Fibroblast of villous mesenchyme (primary cell): ENCODE results near the gene KCNK15. TPM values are rescaled to one million over a fixed set of nuclear protein-coding genes. Genes with fewer than 3 reads are reported as not detected.

Experiments used
- DNase-seq: peaks from one replicate; pipeline ENCODE4 v3.0.0-alpha.2; 2010; ENCODE audit warnings: low read depth
- H3K4me3 ChIP-seq: 2 replicates; pipeline ENCODE4 v1.5.1; 2011; ENCODE audit warnings: low read depth, mild to moderate bottlenecking, low read length
- total RNA-seq: library from RNA; depleted of rRNA; stranded (reverse); fragments of >200 nt; gene quantifications from 2 replicates; pipeline ENCODE4 v1.2.3, GENCODE V29; 2012
- TF ChIP-seq, protein P1 (sequence below): IDR thresholded peaks from 2 replicates; pipeline ENCODE4 v1.5.1; 2012; ENCODE audit warnings: low read depth, mild to moderate bottlenecking, low read length; ENCODE audit not compliant: insufficient read depth

KCNK15 gene
- total RNA-seq, 1 donor = 1.7 TPM

DNA sequence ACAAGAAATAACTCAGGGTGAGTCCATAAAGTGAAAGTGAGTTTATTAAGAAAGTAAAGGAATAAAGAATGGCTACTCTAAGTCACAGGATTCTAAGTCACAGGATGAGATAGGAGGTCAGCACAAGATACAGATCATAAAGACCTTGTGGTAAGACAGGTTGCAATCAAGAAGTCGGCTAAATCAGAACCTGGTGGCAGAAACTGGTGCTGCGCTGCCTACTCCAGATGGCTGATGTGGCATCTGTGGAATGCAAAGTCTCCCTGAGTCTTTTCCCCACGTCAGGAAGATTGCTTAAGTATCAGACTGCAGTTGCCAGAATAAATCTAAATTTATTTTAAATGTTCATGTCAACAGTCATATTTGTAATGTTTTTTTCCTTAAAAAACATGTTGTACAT, 10.7 kb upstream of the KCNK15 start:
- no peak overlapping the region for H3K4me3 ChIP-seq
- peak; percentile 75 for DNase-seq

DNA sequence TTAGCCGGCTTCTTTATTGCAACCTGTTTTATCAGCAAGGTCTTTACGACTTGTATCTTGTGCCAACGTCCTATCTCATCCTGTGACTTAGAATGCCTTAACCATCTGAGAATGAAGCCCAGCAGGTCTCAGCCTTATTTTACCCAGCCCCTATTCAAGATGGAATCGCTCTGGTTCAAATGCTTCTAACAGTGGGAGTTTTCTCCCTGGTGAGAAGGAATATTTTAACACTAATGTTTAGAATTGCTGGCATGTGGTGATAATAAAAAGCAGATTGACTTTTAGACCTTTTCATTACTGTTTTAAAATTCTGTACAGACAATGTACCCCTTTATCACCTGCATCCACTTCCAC, 9.9 kb upstream of the KCNK15 start:
- H3K4me3 ChIP-seq = no peak overlapping the region
- DNase-seq = no peak
- TF ChIP-seq, protein P1, sequence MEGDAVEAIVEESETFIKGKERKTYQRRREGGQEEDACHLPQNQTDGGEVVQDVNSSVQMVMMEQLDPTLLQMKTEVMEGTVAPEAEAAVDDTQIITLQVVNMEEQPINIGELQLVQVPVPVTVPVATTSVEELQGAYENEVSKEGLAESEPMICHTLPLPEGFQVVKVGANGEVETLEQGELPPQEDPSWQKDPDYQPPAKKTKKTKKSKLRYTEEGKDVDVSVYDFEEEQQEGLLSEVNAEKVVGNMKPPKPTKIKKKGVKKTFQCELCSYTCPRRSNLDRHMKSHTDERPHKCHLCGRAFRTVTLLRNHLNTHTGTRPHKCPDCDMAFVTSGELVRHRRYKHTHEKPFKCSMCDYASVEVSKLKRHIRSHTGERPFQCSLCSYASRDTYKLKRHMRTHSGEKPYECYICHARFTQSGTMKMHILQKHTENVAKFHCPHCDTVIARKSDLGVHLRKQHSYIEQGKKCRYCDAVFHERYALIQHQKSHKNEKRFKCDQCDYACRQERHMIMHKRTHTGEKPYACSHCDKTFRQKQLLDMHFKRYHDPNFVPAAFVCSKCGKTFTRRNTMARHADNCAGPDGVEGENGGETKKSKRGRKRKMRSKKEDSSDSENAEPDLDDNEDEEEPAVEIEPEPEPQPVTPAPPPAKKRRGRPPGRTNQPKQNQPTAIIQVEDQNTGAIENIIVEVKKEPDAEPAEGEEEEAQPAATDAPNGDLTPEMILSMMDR = no peak

More for the DNA sequence above, 10.7 kb upstream of the KCNK15 start:
- TF ChIP-seq, protein P1 = peak; percentile 36

DNA sequence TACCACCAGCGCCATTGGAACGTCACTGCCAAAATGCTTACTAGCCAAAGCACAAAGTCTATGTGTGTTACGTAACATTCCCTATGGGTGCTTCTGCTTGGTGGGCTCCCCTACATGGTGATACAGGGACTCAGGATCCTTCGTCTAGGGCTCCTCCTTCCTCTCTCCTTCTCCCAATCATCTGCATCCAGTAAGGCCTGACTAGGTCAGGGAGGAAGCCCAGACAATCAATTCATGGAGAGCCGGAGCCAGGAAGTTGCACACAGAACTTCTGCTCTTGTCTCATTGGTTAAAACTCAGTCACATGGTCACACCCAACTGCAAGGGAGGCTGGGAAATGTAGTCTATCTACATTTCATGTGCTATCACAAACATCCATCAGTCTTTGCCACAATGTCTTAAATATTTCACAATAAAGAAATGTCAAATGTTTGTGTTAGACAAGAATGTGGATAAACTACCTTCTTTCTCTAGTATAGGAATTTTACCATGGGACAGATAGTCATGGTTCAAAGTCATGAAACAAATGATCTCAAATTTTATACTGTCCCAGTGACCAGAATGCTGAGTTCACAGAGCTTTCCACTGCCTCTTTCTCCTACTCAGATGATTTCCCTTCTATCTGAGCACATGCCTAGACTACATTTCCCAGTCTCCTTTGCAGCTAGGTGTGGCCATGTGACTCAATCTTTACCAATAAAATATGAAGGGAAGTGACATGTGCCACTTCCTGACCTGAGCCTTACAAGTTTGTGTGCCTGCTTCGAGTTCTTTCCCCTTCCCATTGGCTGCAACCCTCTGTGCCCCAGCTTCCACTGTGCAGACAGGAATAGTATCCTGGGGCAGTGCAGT, 9.3 kb upstream of the KCNK15 start:
- TF ChIP-seq, protein P1 = no peak
- peak; percentile 91 for DNase-seq
- H3K4me3 ChIP-seq = no peak overlapping the region

DNA sequence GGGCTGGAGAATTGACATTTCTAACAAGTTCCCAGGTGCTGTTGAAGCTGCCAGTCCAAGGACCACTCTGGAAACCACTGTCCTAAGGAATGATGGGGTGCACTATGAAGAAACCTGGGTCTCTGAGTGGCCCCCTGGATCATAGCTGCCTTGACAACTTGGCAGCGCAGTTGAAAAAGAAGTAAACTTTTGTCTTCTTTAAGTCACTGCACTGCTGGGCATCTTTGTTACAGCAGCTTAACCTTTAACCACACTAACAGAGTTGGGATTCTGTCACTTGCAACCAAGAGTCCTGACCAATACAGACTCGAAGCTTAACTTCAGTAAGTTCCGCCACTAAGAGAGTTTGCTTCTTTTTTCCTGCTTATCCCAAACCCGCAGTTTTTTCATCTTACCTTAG, 8.5 kb upstream of the KCNK15 start:
- no peak for DNase-seq
- H3K4me3 ChIP-seq = no peak overlapping the region
- TF ChIP-seq, protein P1 = no peak

DNA sequence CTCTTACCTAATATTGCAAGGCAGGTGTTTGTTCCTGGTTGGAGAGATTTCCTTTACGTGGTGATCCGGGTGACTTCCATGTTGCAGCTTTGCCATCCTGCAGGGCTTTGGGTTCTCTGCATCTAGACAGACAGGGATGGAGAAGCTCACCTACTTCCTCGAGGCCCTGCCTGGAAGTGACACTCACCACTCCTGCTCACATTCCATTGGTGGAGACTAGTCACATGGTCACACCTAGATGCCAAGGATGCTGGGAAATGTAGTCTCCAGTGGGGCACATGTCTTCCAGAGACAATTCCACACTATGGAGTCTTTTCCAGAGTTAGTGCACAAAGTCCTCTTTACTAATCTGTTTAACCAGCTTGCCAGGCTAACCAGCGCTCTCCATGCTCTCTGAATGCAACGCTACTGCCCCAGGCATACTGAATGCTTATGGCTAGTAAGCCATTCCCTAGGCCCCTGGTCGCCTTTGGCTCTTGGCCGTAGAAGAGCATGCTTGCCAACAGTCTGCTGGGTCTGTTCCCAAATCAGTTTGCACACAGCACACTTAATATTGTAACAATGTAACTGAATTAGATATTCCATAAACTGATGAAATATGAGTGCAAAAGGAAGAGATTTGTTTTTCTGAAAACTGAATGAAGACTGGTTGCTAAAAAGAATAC, 6.7 kb upstream of the KCNK15 start:
- TF ChIP-seq, protein P1 = no peak
- peak; percentile 65 for DNase-seq
- no peak overlapping the region for H3K4me3 ChIP-seq

DNA sequence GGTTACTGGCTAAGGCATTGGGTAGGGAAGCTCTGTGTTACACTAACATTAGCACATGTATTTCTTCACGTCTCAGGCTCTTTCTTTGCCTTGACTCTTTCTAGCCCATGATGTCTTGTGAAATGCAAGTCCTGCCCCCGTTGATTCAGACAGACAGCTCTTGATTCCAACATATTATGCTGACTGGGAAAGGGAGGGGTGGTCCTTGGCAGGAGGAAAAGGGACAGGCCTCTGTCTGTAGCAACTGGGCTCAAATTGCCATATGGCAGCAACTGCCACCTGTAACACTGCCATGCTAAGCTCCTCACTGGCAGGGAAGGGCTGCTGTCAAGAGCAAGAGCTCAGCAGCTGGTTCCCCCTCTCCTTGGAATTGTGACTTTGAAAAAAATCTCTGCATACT, 5.7 kb upstream of the KCNK15 start:
- no peak overlapping the region for H3K4me3 ChIP-seq
- no peak for DNase-seq
- TF ChIP-seq, protein P1 = no peak
